Activated naive CD8-positive, alpha-beta T cell treated with anti-CD3 and anti-CD28 coated beads, Interleukin-2, amount 10 ng/mL, durations not matched to agents 7 days and 5 days (primary cell): ENCODE measurements around the gene CENATAC. TPM values are rescaled to one million over a fixed set of nuclear protein-coding genes. Genes with fewer than 3 reads are reported as not detected.
"Not testable (repeated sequence)": the region's sequence is repeated elsewhere in the genome, so short reads cannot be mapped to it uniquely, and the experiment has no call there.

Source experiments
- ATAC-seq: fragments of 150-1000 bp; cut with Tn5 transposase; one replicate; pipeline ENCODE4 v1.10.0; 2021; ENCODE audit warnings: low read depth, moderate library complexity
- POLR2A ChIA-PET: fragments of 350-600 bp; sonication (Branson Sonifier 250); formaldehyde crosslinking; loops from one replicate; lab custom pipeline; 2021; ENCODE audit warnings: antibody characterized with exemption; lab: Charles Lee
- DNase-seq: peaks from one replicate; pipeline ENCODE4 v3.0.0; 2021
- H3K27ac Mint-ChIP-seq: one replicate; pipeline ENCODE4 v1.8.0; 2022; ENCODE audit warnings: mild to moderate bottlenecking, mixed read lengths
- H3K27me3 Mint-ChIP-seq: one replicate; pipeline ENCODE4 v1.8.0; 2022; ENCODE audit warnings: mild to moderate bottlenecking, moderate library complexity, mixed read lengths
- H3K36me3 Mint-ChIP-seq: one replicate; pipeline ENCODE4 v1.8.0; 2021; ENCODE audit warnings: mild to moderate bottlenecking, mixed read lengths
- H3K4me1 Mint-ChIP-seq: one replicate; pipeline ENCODE4 v1.8.0; 2021; ENCODE audit warnings: mixed read lengths
- H3K4me3 Mint-ChIP-seq: one replicate; pipeline ENCODE4 v1.8.0; 2022; ENCODE audit warnings: mild to moderate bottlenecking, moderate library complexity, mixed read lengths
- H3K9me3 Mint-ChIP-seq: one replicate; pipeline ENCODE4 v1.8.0; 2021; ENCODE audit warnings: mixed read lengths
- total RNA-seq, 2 experiments: library from RNA; stranded (reverse); gene quantifications; one replicate each; pipeline ENCODE4 v1.2.3, GENCODE V29; 2021

The CENATAC gene
- total RNA-seq, 2 experiments from 2014 or later: 66.8 to 74.2 TPM

- no peaks in the 10 kb centered on the region for H3K9me3 Mint-ChIP-seq
- peaks cover 26% of the 10 kb centered on the region for H3K36me3 Mint-ChIP-seq
- POLR2A ChIA-PET: interaction anchor here (1.9 kb wide), 1 partner anchor 10 kb away, joined by 4 read pairs; no protein-coding TSS in a partner anchor
- ATAC-seq (no peak), DNase-seq (no peak)
- H3K27me3 Mint-ChIP-seq: no peaks in the 10 kb centered on the region
- H3K4me1 Mint-ChIP-seq: peaks cover 39% of the 10 kb centered on the region
- no peak overlapping the region for H3K27ac Mint-ChIP-seq
- H3K4me3 Mint-ChIP-seq: no peak overlapping the region
Observed at GRCh38 chr11:119025099-119025473, 27.1 kb downstream of the CENATAC start.

DNA sequence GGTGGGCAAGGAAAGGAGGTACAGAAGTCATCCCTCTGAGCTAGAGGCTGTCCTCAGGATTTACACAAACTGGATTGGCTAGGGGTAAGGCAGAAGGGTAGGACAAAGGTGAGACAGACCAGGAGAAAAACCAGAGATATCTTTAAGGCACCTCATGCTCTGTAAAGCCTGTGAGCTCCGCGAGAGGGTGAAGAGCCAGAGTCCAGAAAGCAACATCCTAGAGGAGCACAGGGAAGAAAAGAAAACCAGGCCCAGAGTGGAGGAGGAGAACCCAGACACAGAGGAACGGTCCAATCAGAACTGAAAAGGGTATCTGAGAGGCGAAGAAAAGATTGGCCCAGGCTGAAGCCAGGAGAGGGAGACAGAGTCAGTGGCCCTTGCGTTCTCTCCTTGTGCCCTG is 27.6 kb downstream of the CENATAC start:
- H3K36me3 Mint-ChIP-seq: peaks cover 25% of the 10 kb centered on the region
- ATAC-seq (no peak), DNase-seq (no peak)
- peaks cover 38% of the 10 kb centered on the region for H3K4me1 Mint-ChIP-seq
- H3K27ac Mint-ChIP-seq: no peak overlapping the region
- H3K9me3 Mint-ChIP-seq: no peaks in the 10 kb centered on the region
- no peak overlapping the region for H3K4me3 Mint-ChIP-seq
- H3K27me3 Mint-ChIP-seq: no peaks in the 10 kb centered on the region
- POLR2A ChIA-PET: interaction anchor here (1.9 kb wide), 1 partner anchor 10 kb away, joined by 4 read pairs; no protein-coding TSS in a partner anchor

- peaks cover 38% of the 10 kb centered on the region for H3K4me1 Mint-ChIP-seq
- no peak overlapping the region for H3K4me3 Mint-ChIP-seq
- POLR2A ChIA-PET: interaction anchor here (1.6 kb wide), 1 partner anchor 8 kb away, joined by 4 read pairs; the partner anchor contains the start of gene RPS25
- no peaks in the 10 kb centered on the region for H3K9me3 Mint-ChIP-seq
- H3K27ac Mint-ChIP-seq: no peak overlapping the region
- no peaks in the 10 kb centered on the region for H3K27me3 Mint-ChIP-seq
- H3K36me3 Mint-ChIP-seq: peaks cover 25% of the 10 kb centered on the region
- ATAC-seq: no peak
- DNase-seq: no peak
Observed at GRCh38 chr11:119025978-119026766, 28.2 kb downstream of the CENATAC start.

- H3K36me3 Mint-ChIP-seq: peaks cover 22% of the 10 kb centered on the region
- peak overlapping the region; percentile 57 for H3K27ac Mint-ChIP-seq
- ATAC-seq (no peak), DNase-seq (no peak)
- no peaks in the 10 kb centered on the region for H3K9me3 Mint-ChIP-seq
- POLR2A ChIA-PET: interaction anchor here (1.6 kb wide), 1 partner anchor 9 kb away, joined by 4 read pairs; the partner anchor contains the start of gene RPS25
- H3K4me3 Mint-ChIP-seq: no peak overlapping the region
- H3K4me1 Mint-ChIP-seq: peaks cover 34% of the 10 kb centered on the region
- no peaks in the 10 kb centered on the region for H3K27me3 Mint-ChIP-seq
Observed at GRCh38 chr11:119026970-119027369, 29.0 kb downstream of the CENATAC start.

DNA sequence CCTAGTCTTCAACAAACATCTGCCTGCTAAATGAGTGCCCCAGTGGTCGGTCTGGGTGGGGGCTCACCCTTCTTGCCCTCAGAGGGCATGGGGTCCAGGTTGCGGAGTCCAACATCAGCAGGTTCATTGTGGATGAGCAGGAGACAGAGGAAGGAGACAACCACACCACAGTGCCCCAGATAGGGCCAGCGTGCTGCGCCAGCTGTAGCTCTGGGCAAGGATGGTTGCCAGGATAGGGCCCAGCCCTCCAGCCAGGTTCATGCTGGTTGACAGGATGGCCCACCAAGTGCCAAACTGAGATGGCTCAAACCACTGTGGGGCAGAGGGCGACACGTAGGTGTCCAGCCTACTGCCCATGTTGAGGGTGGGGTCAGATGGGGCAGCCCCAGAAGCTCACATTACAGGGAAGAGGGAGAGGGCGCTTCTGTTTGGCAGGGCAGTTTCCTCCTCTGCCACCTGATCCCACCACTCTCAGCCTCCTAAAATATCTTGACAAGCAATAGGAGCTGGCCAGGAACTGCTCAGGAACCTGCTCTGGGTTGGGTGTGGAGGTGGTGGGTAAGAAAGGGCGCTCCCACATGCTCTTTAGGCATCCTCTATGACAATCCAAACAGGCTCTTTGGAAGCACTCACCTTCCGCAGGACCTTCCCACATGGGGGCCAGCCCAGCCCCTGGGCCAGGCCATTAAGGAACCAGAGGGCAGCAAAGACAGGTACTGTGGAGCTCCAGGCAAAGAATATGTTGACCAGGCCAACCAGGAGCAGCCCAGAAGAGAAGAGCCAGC is 29.8 kb downstream of the CENATAC start:
- Mint-ChIP-seq H3K27me3 (no peaks in the 10 kb centered on the region), H3K36me3 (peaks cover 20% of the 10 kb centered on the region), H3K4me3 (no peak overlapping the region), H3K9me3 (no peaks in the 10 kb centered on the region), H3K4me1 (peaks cover 34% of the 10 kb centered on the region), H3K27ac (no peak overlapping the region)
- POLR2A ChIA-PET: interaction anchor here (0.6 kb wide), 1 partner anchor 25 kb away, joined by 5 read pairs; no protein-coding TSS in a partner anchor
- no peak for DNase-seq
- no peak for ATAC-seq

GRCh38 chr11:119028346-119029068 is 30.6 kb downstream of the CENATAC start:
- DNase-seq (no peak), ATAC-seq (no peak)
- Mint-ChIP-seq H3K9me3 (no peaks in the 10 kb centered on the region), H3K27ac (no peak overlapping the region), H3K4me3 (no peak overlapping the region), H3K4me1 (peaks cover 32% of the 10 kb centered on the region), H3K36me3 (peaks cover 15% of the 10 kb centered on the region), H3K27me3 (no peaks in the 10 kb centered on the region)
- POLR2A ChIA-PET: no interaction called here

GRCh38 chr11:119029069-119029339 is 31.1 kb downstream of the CENATAC start:
- POLR2A ChIA-PET: interaction anchor here (0.5 to 2.3 kb wide), 4 partner anchors 24 to 241 kb away, joined by 3 to 8 read pairs (median 4); partner anchors contain the start of gene VPS11
- Mint-ChIP-seq H3K27ac (peak overlapping the region; percentile 68), H3K36me3 (peaks cover 14% of the 10 kb centered on the region), H3K27me3 (no peaks in the 10 kb centered on the region), H3K4me3 (peak overlapping the region; percentile 79), H3K9me3 (no peaks in the 10 kb centered on the region), H3K4me1 (peaks cover 29% of the 10 kb centered on the region)
- DNase-seq (no peak), ATAC-seq (no peak)

DNA sequence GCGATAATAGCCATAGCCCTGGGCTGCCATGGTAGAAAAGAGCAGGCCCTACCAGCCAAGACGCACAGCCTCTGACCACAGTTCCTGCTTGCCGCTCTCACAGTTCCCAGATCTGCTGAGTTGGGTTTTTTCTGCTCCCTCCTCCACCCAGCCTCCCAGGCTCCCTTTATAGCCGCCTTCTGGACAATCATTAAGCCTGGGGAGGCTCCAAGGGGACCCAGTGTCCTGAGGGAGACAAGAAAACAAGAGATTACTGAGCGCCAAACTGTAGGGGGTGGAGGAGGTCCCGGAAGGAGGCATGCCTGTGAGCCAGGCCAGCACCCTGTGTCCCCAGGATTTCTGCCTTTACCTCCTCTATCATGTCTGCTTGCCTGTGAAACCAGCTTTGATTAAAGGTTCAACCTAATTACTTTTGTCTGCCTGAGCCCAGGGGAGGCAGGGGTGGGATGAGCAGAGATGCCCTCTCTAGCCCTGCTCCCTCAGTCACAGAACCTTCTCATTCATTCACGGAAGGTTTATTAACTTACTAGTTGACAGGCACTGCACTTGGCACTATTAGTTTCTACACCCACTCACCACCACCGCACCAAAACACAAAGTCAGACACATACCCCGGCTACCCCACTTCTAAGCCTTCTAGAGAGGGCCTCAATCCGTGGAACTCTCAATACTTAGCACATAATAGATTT is 31.5 kb downstream of the CENATAC start:
- Mint-ChIP-seq H3K4me1 (peaks cover 26% of the 10 kb centered on the region), H3K4me3 (peak overlapping the region; percentile 79), H3K9me3 (no peaks in the 10 kb centered on the region), H3K27ac (peak overlapping the region; percentile 68), H3K27me3 (no peaks in the 10 kb centered on the region), H3K36me3 (peaks cover 11% of the 10 kb centered on the region)
- POLR2A ChIA-PET: interaction anchor here (0.5 to 2.5 kb wide), 8 partner anchors 12 to 425 kb away, joined by 3 to 23 read pairs (median 4); partner anchors contain the start of genes RPS25, TRAPPC4 and VPS11
- ATAC-seq: peak; percentile 1
- no peak for DNase-seq

GRCh38 chr11:119030029-119030328 is 32.0 kb downstream of the CENATAC start:
- peaks cover 8% of the 10 kb centered on the region for H3K36me3 Mint-ChIP-seq
- peak; percentile 6 for ATAC-seq
- DNase-seq: no peak

GRCh38 chr11:119030329-119031047 is 32.5 kb downstream of the CENATAC start, which contains the start of gene SLC37A4:
Gene SLC37A4, minus strand, starts transcription at chr11:119030877.
- no peaks in the 10 kb centered on the region for H3K27me3 Mint-ChIP-seq
- DNase-seq (peak; percentile 99), ATAC-seq (peak; percentile 92)
- peak within 1 kb of the TSS; percentile 68 for H3K27ac Mint-ChIP-seq
- POLR2A ChIA-PET: interaction anchor here (0.6 to 2.5 kb wide), 12 partner anchors 10 to 599 kb away, joined by 3 to 23 read pairs (median 4); partner anchors contain the start of genes CENATAC, RPS25, TRAPPC4 and VPS11
- peaks cover 17% of the 10 kb centered on the region for H3K4me1 Mint-ChIP-seq
- H3K4me3 Mint-ChIP-seq: peak within 1 kb of the TSS; percentile 79
- no peaks in the 10 kb centered on the region for H3K9me3 Mint-ChIP-seq
- peaks cover 5% of the 10 kb centered on the region for H3K36me3 Mint-ChIP-seq

More at GRCh38 chr11:119030029-119030328, 32.0 kb downstream of the CENATAC start:
- POLR2A ChIA-PET: interaction anchor here (0.6 to 2.5 kb wide), 10 partner anchors 12 to 598 kb away, joined by 3 to 23 read pairs (median 4); partner anchors contain the start of genes CENATAC, RPS25, TRAPPC4 and VPS11
- Mint-ChIP-seq H3K9me3 (no peaks in the 10 kb centered on the region), H3K27ac (peak overlapping the region; percentile 68), H3K4me1 (peaks cover 22% of the 10 kb centered on the region), H3K4me3 (peak overlapping the region; percentile 79), H3K27me3 (no peaks in the 10 kb centered on the region)

GRCh38 chr11:119031912-119032280 is 34.0 kb downstream of the CENATAC start:
- POLR2A ChIA-PET: interaction anchor here (1.4 to 2.5 kb wide), 2 partner anchors 14 to 70 kb away, joined by 3 to 23 read pairs; partner anchors contain the start of genes RPS25 and TRAPPC4
- Mint-ChIP-seq H3K27ac (no peak overlapping the region), H3K4me3 (no peak overlapping the region), H3K4me1 (peaks cover 16% of the 10 kb centered on the region), H3K27me3 (no peaks in the 10 kb centered on the region), H3K9me3 (no peaks in the 10 kb centered on the region), H3K36me3 (peaks cover 3% of the 10 kb centered on the region)
- DNase-seq (no peak), ATAC-seq (no peak)

DNA sequence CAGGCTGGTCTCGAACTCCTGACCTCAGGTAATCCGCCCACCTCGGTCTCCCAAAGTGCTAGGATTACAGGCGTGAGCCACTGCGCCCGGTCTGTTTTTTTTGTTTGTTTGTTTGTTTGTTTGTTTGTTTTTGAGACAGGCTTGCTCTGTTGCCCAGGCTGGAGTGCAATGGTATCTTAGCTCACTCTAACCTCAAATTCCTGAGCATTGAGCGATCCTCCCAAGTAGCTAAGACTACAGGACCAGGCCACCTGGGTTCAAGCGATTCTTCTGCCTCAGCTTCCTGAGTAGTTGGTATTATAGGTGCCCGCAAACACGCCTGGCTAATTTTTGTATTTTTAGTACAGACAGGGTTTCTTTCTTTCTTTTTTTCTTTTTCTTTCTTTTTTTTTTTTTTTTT is 35.5 kb downstream of the CENATAC start:
- not testable (repeated sequence) for ATAC-seq, H3K9me3 Mint-ChIP-seq, DNase-seq, H3K36me3 Mint-ChIP-seq, H3K4me3 Mint-ChIP-seq, H3K27me3 Mint-ChIP-seq, H3K27ac Mint-ChIP-seq
- POLR2A ChIA-PET: interaction anchor here (0.7 kb wide), 1 partner anchor 23 kb away, joined by 3 read pairs; no protein-coding TSS in a partner anchor
- peaks cover 13% of the 10 kb centered on the region for H3K4me1 Mint-ChIP-seq
